K562 (cell line): ENCODE results near the gene ACBD3. TPM values are rescaled to one million over a fixed set of nuclear protein-coding genes. Genes with fewer than 3 reads are reported as not detected.

Experiments
- FOXJ3 ChIP-seq: sonication (generic); formaldehyde crosslinking; IDR thresholded peaks from 2 replicates; pipeline ENCODE4 v1.4.0; 2020; ENCODE audit warnings: mild to moderate bottlenecking, missing genetic modification reagents
- HNRNPK ChIP-seq: fragments of 200-400 bp; formaldehyde crosslinking; IDR thresholded peaks from one replicate; pipeline ENCODE4 v1.6.1; 2018; ENCODE audit warnings: mild to moderate bottlenecking, low read depth, low read length; ENCODE audit not compliant: poor library complexity, severe bottlenecking
- KLF16 ChIP-seq: IDR thresholded peaks from 2 replicates; pipeline ENCODE4 v1.6.1; 2016; ENCODE audit warnings: antibody characterized with exemption
- MYC ChIP-seq, 2 experiments: fragments of 250-450 bp in 1 of 2; sonication (Bioruptor Pico) in 1 of 2; IDR thresholded peaks; 2 replicates each; pipeline versions ENCODE4 v1.5.1 to v1.6.1; 2012 to 2021; ENCODE audit warnings: low read depth in 2 of 2, borderline replicate concordance in 1 of 2, improper control_type of control experiment in 1 of 2, low read length in 1 of 2, mild to moderate bottlenecking in 1 of 2, moderate library complexity in 1 of 2
- POU5F1 ChIP-seq: fragments of 150-350 bp; IDR thresholded peaks from 2 replicates; pipeline ENCODE4 v1.6.1; 2014; ENCODE audit warnings: borderline replicate concordance, low read length, low read depth, mild to moderate bottlenecking; ENCODE audit not compliant: partially characterized antibody
- SUPT5H ChIP-seq: fragments of 450-650 bp; IDR thresholded peaks from 2 replicates; pipeline ENCODE4 v1.6.1; 2016
- TCF3 ChIP-seq: sonication (generic); formaldehyde crosslinking; IDR thresholded peaks from 2 replicates; pipeline ENCODE4 v1.4.0; 2020; ENCODE audit warnings: mild to moderate bottlenecking, missing genetic modification reagents
- ZBTB17 ChIP-seq: fragments of 450-650 bp; formaldehyde crosslinking; IDR thresholded peaks from 2 replicates; pipeline ENCODE4 v1.4.0; 2020; ENCODE audit warnings: mild to moderate bottlenecking
- ZNF174 ChIP-seq: fragments of 250-450 bp; sonication (Bioruptor Pico); IDR thresholded peaks from 2 replicates; pipeline ENCODE4 v1.4.0; 2020; ENCODE audit warnings: mild to moderate bottlenecking
- polyA plus RNA-seq, 8 experiments: library from polyadenylated mRNA; depleted of rRNA in 4 of 8; stranded (reverse) in 5 of 8; unstranded in 3 of 8; fragments of >200 nt; fragmentation: Nextera tagmentation in 2 of 8; fragmentation: Illumina TruSeq in 1 of 8; extraction: Ambion mirVana in 2 of 8; extraction: Trizol in 1 of 8; gene quantifications; 2 replicates each; pipeline versions ENCODE4 v1.2.1 to v1.2.3, GENCODE V29; 2011 to 2014; ENCODE audit warnings: inconsistent platforms in 1 of 8, missing spikeins in 1 of 8
- total RNA-seq, 7 experiments: library from RNA; depleted of rRNA in 6 of 7; stranded (reverse); fragments of >200 nt in 6 of 7; fragmentation: Illumina TruSeq in 2 of 7; extraction: Trizol in 2 of 7; gene quantifications; 2 replicates each; pipeline versions ENCODE4 v1.2.1 to v1.2.3, GENCODE V29; 2011 to 2021; ENCODE audit warnings: low replicate concordance in 1 of 7
- TF ChIP-seq, protein P1 (sequence below): fragments of 250-450 bp; sonication (Bioruptor Pico); IDR thresholded peaks from 2 replicates; pipeline ENCODE4 v1.9.0; 2021; ENCODE audit warnings: mild to moderate bottlenecking, inconsistent platforms
- TF ChIP-seq, protein P2 (sequence below): fragments of 200-400 bp; formaldehyde crosslinking; IDR thresholded peaks from 2 replicates; pipeline ENCODE4 v1.6.1; 2017; ENCODE audit warnings: mild to moderate bottlenecking, low read depth, low read length, moderate library complexity
- TF ChIP-seq, protein P3 (sequence below): fragments of 250-450 bp; sonication (Bioruptor Pico); IDR thresholded peaks from 2 replicates; pipeline ENCODE4 v1.8.0; 2022; ENCODE audit warnings: moderate library complexity, mild to moderate bottlenecking, inconsistent platforms
- TF ChIP-seq, protein P4 (sequence below): fragments of 450-650 bp; formaldehyde crosslinking; IDR thresholded peaks from 2 replicates; pipeline ENCODE4 v1.4.0; 2022; ENCODE audit warnings: missing genetic modification characterization
- TF ChIP-seq, protein P5 (sequence below): sonication (generic); IDR thresholded peaks from 2 replicates; pipeline ENCODE4 v1.6.1; 2016

Gene ACBD3
- total and polyA plus RNA-seq, 9 of the 15 experiments (the other 6 are each of a cell fraction or from before 2014, with no cell fraction given): 11.1 to 36.7 (median 26.9) TPM

DNA sequence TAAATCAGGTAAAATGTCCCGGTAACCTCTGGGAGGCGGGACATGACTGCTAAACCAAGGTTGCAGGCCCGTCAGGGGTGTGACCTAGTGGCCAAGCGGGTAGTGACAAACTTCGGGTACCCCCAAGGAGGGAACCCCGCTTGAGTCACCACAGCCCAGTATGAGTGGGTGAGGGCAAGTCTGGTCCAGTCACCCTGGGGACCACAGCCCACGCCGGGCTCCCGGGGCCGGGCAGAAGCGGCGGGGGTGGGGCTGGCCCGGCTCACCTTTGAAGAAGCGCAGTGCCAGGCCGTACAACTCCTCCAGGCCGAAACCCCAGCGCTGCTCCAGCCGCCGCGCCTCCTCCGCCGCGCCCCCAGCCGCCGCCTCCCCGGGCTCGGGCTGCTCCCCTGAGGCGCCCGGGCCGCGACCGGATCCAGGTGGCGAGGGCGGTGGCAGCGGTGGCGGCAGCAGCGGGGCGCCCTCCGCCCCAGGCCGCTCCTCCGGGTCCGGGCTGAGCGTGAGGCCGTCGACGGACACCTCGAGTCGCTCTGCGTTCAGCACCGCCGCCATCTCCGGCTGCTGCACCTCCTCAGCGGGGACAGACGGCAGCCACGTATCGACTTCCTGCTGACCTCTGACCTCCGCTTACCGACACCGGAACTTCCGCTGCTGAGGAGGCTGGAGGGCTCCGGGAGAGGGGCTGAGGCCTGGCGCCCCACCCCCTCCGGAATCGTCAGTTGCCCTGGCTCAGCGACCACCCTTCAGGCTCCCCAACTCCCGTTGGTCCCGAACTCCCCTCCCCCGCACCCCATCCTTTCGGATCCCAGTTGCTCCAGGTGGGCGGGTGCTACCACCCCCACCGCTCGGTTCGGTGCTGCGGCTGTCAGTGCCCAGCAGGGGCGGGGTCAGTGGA, at the start of gene ACBD3 (continued):
- TF ChIP-seq, protein P1, sequence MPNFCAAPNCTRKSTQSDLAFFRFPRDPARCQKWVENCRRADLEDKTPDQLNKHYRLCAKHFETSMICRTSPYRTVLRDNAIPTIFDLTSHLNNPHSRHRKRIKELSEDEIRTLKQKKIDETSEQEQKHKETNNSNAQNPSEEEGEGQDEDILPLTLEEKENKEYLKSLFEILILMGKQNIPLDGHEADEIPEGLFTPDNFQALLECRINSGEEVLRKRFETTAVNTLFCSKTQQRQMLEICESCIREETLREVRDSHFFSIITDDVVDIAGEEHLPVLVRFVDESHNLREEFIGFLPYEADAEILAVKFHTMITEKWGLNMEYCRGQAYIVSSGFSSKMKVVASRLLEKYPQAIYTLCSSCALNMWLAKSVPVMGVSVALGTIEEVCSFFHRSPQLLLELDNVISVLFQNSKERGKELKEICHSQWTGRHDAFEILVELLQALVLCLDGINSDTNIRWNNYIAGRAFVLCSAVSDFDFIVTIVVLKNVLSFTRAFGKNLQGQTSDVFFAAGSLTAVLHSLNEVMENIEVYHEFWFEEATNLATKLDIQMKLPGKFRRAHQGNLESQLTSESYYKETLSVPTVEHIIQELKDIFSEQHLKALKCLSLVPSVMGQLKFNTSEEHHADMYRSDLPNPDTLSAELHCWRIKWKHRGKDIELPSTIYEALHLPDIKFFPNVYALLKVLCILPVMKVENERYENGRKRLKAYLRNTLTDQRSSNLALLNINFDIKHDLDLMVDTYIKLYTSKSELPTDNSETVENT: peak; percentile 24; the same call in 1 of the 2 replicates
- TF ChIP-seq ZNF174 (CRISPR knock-in tag): no peak
- TF ChIP-seq, protein P2, sequence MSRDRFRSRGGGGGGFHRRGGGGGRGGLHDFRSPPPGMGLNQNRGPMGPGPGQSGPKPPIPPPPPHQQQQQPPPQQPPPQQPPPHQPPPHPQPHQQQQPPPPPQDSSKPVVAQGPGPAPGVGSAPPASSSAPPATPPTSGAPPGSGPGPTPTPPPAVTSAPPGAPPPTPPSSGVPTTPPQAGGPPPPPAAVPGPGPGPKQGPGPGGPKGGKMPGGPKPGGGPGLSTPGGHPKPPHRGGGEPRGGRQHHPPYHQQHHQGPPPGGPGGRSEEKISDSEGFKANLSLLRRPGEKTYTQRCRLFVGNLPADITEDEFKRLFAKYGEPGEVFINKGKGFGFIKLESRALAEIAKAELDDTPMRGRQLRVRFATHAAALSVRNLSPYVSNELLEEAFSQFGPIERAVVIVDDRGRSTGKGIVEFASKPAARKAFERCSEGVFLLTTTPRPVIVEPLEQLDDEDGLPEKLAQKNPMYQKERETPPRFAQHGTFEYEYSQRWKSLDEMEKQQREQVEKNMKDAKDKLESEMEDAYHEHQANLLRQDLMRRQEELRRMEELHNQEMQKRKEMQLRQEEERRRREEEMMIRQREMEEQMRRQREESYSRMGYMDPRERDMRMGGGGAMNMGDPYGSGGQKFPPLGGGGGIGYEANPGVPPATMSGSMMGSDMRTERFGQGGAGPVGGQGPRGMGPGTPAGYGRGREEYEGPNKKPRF: no peak
- TF ChIP-seq, protein P3, sequence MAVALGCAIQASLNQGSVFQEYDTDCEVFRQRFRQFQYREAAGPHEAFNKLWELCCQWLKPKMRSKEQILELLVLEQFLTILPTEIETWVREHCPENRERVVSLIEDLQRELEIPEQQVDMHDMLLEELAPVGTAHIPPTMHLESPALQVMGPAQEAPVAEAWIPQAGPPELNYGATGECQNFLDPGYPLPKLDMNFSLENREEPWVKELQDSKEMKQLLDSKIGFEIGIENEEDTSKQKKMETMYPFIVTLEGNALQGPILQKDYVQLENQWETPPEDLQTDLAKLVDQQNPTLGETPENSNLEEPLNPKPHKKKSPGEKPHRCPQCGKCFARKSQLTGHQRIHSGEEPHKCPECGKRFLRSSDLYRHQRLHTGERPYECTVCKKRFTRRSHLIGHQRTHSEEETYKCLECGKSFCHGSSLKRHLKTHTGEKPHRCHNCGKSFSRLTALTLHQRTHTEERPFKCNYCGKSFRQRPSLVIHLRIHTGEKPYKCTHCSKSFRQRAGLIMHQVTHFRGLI: no peak
- peak; percentile 95 for TF ChIP-seq SUPT5H
- peak; percentile 28; the same call in 1 of the 2 replicates for TF ChIP-seq TCF3 (CRISPR knock-in tag)
- TF ChIP-seq, protein P4, sequence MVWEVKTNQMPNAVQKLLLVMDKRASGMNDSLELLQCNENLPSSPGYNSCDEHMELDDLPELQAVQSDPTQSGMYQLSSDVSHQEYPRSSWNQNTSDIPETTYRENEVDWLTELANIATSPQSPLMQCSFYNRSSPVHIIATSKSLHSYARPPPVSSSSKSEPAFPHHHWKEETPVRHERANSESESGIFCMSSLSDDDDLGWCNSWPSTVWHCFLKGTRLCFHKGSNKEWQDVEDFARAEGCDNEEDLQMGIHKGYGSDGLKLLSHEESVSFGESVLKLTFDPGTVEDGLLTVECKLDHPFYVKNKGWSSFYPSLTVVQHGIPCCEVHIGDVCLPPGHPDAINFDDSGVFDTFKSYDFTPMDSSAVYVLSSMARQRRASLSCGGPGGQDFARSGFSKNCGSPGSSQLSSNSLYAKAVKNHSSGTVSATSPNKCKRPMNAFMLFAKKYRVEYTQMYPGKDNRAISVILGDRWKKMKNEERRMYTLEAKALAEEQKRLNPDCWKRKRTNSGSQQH: 0 out of 2 replicates have a peak, but pooled peaks have one; percentile 17
- no peak for TF ChIP-seq KLF16
- TF ChIP-seq ZBTB17: peak; percentile 72; the same call in 1 of the 2 replicates
- no peak for TF ChIP-seq FOXJ3 (CRISPR knock-in tag)
- peak; percentile 74 for TF ChIP-seq MYC (IDR thresholded peaks at IDR 0.05; ENCODE audit: low read depth, low read length)
- TF ChIP-seq MYC (CRISPR knock-in tag; IDR thresholded peaks at IDR 0.05; ENCODE audit: borderline replicate concordance, low read depth): no peak; the same call in 1 of the 2 replicates
- no peak for TF ChIP-seq HNRNPK
- TF ChIP-seq POU5F1: no peak
- TF ChIP-seq, protein P5, sequence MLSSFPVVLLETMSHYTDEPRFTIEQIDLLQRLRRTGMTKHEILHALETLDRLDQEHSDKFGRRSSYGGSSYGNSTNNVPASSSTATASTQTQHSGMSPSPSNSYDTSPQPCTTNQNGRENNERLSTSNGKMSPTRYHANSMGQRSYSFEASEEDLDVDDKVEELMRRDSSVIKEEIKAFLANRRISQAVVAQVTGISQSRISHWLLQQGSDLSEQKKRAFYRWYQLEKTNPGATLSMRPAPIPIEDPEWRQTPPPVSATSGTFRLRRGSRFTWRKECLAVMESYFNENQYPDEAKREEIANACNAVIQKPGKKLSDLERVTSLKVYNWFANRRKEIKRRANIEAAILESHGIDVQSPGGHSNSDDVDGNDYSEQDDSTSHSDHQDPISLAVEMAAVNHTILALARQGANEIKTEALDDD: no peak
